ENCODE data around the gene TMEM165.

DNA sequence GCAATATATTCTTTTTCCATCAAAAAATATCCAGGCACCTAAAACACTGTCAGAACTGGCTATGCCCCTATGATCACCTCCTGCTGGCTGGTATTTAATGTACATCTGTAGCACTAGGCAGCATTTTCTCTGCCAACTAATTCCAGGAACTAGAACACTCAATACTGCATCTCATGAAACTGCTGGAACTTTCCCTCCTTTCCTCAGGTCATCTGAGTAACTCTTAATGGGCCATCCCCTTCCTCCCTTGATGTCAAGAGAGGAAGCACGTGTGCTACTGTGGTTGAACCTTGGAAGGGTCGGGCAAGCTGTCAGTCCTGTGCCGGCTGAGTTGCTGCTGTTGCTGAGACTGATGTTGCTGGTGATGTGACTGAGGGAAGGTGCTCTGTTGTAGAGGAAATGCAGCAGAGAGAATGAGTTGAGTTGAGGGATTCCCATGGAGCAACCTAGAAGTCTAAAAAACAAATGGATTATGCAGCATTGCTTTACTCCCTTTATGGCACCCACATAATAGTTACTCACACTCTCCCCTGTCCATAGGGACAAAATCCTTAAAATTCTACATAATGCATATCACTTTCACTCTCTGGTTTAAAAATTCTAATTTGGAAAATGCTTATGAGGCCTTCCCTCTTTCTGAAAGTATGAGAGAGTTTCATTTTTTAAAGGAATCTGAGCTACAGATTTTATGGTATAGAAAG lies 39.5 kb downstream of the TMEM165 start:
- TF ChIP-seq CTCF (IDR thresholded peaks at IDR 0.05) (no peak), POLR2A (IDR thresholded peaks at IDR 0.05) (no peak)
